ENCODE data around the gene ATP2B3. TPM values are rescaled to one million over a fixed set of nuclear protein-coding genes. Genes with fewer than 3 reads are reported as not detected.

Gene ATP2B3
- total RNA-seq, 1 donor from 2014 or later: not detected

- Mint-ChIP-seq H3K36me3 (ENCODE audit: low read depth) (no peaks in the 10 kb centered on the region), H3K27ac (no peak overlapping the region), H3K4me1 (peaks cover 2% of the 10 kb centered on the region), H3K9me3 (no peaks in the 10 kb centered on the region), H3K27me3 (no peaks in the 10 kb centered on the region), H3K4me3 (no peak overlapping the region)
- ATAC-seq (ENCODE audit: low read depth): no peak
- ChIA-PET CTCF (interaction anchor here (1.1 kb wide), 1 partner anchor 9 kb away, joined by 4 read pairs; no protein-coding TSS in a partner anchor), POLR2A (no interaction called here)
- intact Hi-C loops (cut with micrococcal nuclease): no loop called here
- TF ChIP-seq CTCF (IDR thresholded peaks at IDR 0.05): no peak
- DNase-seq: no peak
Measured at GRCh38 chrX:153564047-153564606, 46.7 kb downstream of the ATP2B3 start.

GRCh38 chrX:153565996-153566580 is 48.6 kb downstream of the ATP2B3 start:
- no peaks in the 10 kb centered on the region for H3K27me3 Mint-ChIP-seq
- no peak overlapping the region for H3K27ac Mint-ChIP-seq
- peaks cover 2% of the 10 kb centered on the region for H3K4me1 Mint-ChIP-seq
- H3K4me3 Mint-ChIP-seq: no peak overlapping the region
- no peak for TF ChIP-seq CTCF (IDR thresholded peaks at IDR 0.05)
- DNase-seq: no peak
- H3K36me3 Mint-ChIP-seq (ENCODE audit: low read depth): no peaks in the 10 kb centered on the region
- ChIA-PET POLR2A (no interaction called here), CTCF (interaction anchor here (1.1 kb wide), 1 partner anchor 27 kb away, joined by 3 read pairs; no protein-coding TSS in a partner anchor)
- no peaks in the 10 kb centered on the region for H3K9me3 Mint-ChIP-seq
- no peak for ATAC-seq (ENCODE audit: low read depth)
- intact Hi-C loops (cut with micrococcal nuclease): no loop called here

- no peak for ATAC-seq (ENCODE audit: low read depth)
- no peaks in the 10 kb centered on the region for H3K4me1 Mint-ChIP-seq
- intact Hi-C loops (cut with micrococcal nuclease): no loop called here
- no peak overlapping the region for H3K4me3 Mint-ChIP-seq
- ChIA-PET CTCF (no interaction called here), POLR2A (no interaction called here)
- TF ChIP-seq CTCF (IDR thresholded peaks at IDR 0.05): no peak
- H3K27ac Mint-ChIP-seq: no peak overlapping the region
- DNase-seq: no peak
- no peaks in the 10 kb centered on the region for H3K27me3 Mint-ChIP-seq
- H3K9me3 Mint-ChIP-seq: no peaks in the 10 kb centered on the region
- H3K36me3 Mint-ChIP-seq (ENCODE audit: low read depth): no peaks in the 10 kb centered on the region
Measured at GRCh38 chrX:153568451-153569011, 51.1 kb downstream of the ATP2B3 start.

GRCh38 chrX:153569475-153569874 is 52.0 kb downstream of the ATP2B3 start:
- ChIA-PET POLR2A (no interaction called here), CTCF (no interaction called here)
- TF ChIP-seq CTCF (IDR thresholded peaks at IDR 0.05): no peak
- Mint-ChIP-seq H3K9me3 (no peaks in the 10 kb centered on the region), H3K4me1 (peaks cover 7% of the 10 kb centered on the region), H3K27ac (no peak overlapping the region), H3K27me3 (no peaks in the 10 kb centered on the region), H3K36me3 (ENCODE audit: low read depth) (no peaks in the 10 kb centered on the region), H3K4me3 (no peak overlapping the region)
- DNase-seq (no peak), ATAC-seq (ENCODE audit: low read depth) (no peak)
- intact Hi-C loops (cut with micrococcal nuclease): no loop called here

- H3K4me1 Mint-ChIP-seq: peaks cover 8% of the 10 kb centered on the region
- ChIA-PET POLR2A (interaction anchor here (0.6 kb wide), 1 partner anchor 27 kb away, joined by 3 read pairs; no protein-coding TSS in a partner anchor), CTCF (no interaction called here)
- no peaks in the 10 kb centered on the region for H3K27me3 Mint-ChIP-seq
- intact Hi-C loops (cut with micrococcal nuclease): loop anchor here (5.0 kb wide), 1 partner anchor 41 kb away; no protein-coding TSS in a partner anchor
- H3K9me3 Mint-ChIP-seq: no peaks in the 10 kb centered on the region
- no peaks in the 10 kb centered on the region for H3K36me3 Mint-ChIP-seq (ENCODE audit: low read depth)
- no peak for DNase-seq
- no peak for ATAC-seq (ENCODE audit: low read depth)
- H3K4me3 Mint-ChIP-seq: no peak overlapping the region
- H3K27ac Mint-ChIP-seq: no peak overlapping the region
- no peak for TF ChIP-seq CTCF (IDR thresholded peaks at IDR 0.05)
Measured at GRCh38 chrX:153571534-153571908, 54.1 kb downstream of the ATP2B3 start.

Data from activated B cell treated with CpG ODN at 0.5 μM for 24 hours (primary cell).